Activated CD4-positive, CD25-positive, alpha-beta regulatory T cell treated with anti-CD3 and anti-CD28 coated beads, Interleukin-2, amount 50 U/mL, for 24 hours (primary cell): ENCODE measurements around the gene LIN9.

Experiments
- ATAC-seq, 2 donors: fragments of 150-1000 bp; cut with Tn5 transposase; one replicate each; pipeline ENCODE4 v1.10.0; 2021; ENCODE audit warnings: mild to moderate bottlenecking in 1 of 2, moderate library complexity in 1 of 2

Gene LIN9

DNA sequence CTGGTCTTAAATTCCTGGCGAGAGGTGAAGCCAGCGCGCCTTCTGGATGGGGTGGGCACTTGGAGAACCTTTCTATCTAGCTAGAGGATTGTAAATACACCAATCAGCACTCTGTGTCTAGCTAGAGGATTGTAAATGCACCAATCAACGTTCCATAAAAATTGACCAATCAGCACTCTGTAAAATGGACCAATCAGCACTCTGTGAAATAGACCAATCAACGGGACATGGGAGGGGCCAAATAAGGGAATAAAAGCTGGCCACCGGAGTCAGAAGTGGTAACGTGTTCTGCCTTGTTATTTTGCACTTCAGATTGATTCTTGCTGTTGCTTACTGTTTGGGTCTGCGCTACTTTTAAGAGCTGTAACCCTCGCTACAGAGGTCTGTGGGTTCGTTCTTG, 12.0 kb upstream of the LIN9 start:
- ATAC-seq, result no peak

DNA sequence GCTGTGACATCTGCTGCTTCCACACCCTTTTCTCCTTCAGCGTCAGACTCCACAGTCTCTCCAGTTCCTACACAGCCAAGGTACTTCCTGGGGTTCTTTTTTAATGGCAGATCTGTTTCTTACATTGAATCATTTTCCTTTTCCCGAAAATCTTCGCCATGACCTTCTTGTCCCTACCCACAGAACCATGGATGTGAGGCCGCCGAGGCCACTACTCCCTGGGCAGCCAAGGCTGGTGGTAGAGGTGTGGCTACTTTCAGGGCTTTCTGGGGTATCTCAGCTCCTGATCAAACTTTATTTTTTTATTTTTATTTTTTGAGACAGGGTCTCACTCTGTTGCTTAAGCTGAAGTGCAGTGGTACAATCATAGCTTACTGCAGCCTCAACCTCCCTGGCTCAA, 9.5 kb upstream of the LIN9 start:
- ATAC-seq, result no peak

DNA sequence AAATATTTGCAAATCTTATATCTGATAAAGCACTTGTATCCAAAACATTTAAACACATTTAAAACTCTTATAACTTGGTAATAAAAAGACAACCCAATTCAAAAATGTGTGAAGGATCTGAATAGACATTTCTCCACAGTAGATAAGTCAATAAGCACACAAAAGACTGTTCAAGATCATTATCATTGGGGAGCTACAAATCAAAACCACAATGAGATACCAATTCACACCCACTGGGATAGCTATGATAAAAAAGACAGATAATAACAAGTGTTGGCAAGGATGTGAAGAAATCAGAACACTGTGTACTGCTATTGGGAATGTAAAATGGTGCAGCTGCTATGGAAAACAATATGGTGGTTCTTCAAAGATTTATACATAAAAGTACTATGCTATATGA, 5.1 kb upstream of the LIN9 start:
- no peak for ATAC-seq

DNA sequence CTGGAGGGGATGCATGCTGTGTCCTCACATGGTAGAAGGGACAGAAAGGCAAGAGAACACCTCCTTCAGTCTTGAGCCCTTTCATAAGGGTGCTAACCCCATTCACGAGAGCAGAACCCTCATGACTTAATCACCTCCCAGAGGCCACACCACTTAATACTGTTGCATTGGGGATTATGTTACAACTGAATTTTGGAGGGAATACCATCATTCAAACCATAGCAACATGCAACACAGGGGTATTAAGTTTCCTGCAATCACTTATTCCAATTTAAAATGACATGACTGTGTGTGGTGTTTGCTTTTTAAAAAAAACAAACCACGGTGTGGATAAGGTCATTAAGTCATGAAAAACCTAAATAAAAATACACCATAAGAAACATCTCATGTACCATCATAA, 3.1 kb upstream of the LIN9 start:
- no peak for ATAC-seq

DNA sequence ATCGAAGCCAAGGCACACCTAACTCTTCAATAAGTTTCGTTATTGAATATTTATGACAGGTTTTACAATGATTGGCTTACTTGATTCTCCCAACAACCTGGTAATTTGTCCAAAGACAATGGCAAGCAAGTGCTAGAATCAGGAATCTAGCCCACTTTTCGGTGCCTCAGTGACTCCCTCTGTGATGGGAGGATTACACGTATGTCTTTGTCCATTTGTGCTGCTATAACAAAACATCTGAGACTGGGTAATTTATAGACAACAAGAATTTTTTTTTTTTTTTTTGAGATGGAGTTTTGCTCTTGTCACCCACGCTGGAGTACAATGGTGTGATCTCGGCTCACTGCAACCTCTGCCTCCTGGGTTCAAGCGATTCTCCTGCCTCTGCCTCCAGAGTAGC, 2.4 kb upstream of the LIN9 start:
- ATAC-seq, result no peak

DNA sequence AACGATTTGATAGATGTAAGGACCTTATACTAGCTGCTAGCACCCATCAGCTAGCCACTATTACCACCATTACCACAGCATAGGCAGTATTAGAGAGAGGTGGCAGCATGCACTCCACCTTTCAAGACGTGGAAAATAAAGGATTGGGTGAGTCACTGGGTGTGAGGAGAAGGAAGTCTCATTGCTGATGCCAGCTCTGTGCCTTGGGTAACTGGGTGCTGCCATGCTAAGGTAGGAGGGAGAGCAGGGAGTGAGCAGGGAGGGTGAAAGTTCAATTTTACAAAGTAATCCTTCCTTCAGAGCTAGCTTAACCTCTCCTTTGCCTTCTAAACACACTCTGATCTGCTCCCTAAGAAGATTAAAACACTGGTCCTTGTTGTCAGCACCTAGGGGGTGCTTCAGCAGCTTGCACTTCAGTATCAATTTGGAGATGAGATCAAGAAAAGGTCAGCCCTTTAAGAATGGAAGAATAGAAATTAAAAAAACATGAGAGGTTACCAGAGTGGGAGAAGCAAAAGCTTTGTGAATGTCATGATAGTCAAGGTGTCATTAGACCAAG, 1.8 kb upstream of the LIN9 start:
- no peak for ATAC-seq

DNA sequence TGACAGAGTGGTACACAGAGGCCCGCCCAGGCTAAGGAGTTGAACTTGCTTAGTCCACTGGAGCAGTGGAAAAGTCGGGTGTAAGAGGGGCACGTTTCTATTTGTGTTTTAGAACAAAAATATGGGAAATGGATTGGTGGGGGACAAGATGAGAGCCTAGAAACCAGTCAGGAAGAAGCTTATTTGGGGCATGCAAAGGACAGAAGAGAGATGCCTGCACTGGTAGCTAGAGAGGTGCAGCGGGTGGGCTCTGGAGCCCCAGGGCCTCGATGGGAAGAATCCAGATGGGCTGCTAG, 1.2 kb upstream of the LIN9 start:
- ATAC-seq, result no peak

DNA sequence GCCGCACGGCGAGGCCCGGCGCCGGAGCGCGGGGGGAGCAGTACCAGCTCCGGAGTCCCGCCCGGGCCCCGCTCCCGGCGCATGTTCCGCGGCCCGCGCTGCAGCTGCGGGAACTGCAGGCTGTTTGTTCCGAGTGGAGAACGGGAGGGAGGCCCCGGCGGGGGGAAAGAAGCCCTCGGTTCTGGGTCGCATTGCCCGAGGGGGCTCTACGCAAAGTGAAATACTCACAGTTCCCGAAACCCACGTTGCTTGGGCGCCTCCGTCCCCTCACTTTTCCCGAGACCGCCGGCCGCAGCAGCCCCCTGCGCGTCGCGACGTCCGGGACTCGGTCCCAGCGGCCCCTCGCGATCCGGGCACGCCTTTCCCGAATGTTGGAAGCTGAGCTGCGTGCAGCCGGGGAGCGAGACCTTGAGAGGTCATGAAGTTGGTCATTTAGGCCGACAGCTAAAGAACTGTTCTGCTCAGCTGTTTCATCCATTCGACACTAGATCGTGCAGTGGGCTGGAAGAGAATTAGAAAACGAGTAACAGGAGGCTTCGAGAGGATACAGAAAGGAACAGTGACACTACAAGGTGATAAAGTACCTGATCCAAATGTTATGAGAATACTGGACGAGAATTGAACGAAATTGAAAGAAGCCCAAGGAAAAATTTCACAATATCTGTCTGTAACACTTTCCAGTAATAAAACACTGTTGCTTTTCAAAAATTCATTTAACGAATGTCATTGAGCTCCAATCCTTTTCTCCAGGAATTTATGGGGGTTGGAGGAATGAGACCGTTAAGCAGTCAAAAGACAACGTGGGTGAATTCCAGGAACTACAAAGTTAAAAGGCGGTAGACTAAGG, 657 bp upstream of the LIN9 start:
- ATAC-seq, result peak in 1 of 2 donors; percentile 56

DNA sequence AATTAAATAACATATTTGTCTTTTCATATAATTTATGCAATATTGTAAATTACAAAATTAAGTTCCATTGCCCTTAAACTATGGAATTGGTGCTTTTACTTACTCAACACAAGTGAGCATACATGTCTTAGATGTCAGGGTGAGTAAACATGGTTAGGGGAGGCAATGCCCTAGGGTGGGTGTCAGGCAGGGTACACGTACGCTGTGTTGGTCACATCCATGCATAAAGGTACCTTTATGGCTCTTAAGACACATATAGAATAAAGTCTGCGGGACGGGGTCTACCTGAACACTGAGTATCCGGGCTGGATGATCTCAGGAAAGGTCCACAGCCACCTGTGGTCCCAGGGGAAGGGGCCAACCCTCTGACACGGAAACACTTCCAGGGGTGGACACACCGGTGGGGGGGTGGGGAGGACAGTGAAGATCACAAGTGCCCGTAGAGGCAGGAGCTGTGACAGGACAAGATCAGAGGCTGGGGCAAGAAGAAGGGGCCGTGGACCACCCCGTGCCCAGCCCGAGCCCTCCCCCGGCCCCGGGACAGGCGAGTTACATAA, 720 bp downstream of the LIN9 start:
- ATAC-seq, result no peak

DNA sequence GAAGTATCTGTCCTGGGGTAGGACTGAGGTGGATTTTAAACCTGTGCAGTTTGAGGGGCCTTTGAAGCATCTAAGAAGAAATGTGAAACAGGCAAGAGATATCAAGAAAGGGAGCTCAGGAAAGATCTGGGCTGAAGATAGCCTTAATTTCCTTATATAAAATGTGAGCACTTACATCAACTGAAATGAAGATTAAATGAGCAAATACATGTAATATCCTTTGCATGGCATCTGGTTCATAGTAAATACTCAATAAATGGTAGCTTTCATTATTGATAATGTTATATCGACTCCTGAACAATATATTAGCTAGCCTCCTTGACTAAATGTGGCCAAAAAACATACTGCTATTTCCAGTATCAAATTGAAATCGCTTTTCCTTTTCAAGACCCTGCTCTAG, 2.5 kb downstream of the LIN9 start:
- ATAC-seq, result no peak

DNA sequence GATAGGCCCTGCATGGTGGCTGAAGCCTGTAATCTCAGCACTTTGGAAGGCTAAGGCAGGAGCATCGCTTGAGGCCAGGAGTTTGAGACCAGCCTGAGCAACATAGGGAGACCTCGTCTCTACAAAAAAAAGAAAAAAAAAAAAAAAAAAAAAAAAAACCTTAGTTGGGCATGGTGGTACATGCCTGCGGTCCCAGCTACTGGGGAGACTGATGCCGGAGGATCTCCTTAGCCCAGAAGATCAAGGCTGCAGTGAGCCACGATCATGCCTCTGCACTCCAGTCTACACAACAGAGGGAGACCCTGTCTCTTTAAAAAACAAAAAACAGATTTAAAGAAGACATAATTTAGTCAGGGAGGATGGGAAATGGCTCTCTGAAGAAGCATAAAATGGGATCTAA, 3.8 kb downstream of the LIN9 start:
- no peak for ATAC-seq

DNA sequence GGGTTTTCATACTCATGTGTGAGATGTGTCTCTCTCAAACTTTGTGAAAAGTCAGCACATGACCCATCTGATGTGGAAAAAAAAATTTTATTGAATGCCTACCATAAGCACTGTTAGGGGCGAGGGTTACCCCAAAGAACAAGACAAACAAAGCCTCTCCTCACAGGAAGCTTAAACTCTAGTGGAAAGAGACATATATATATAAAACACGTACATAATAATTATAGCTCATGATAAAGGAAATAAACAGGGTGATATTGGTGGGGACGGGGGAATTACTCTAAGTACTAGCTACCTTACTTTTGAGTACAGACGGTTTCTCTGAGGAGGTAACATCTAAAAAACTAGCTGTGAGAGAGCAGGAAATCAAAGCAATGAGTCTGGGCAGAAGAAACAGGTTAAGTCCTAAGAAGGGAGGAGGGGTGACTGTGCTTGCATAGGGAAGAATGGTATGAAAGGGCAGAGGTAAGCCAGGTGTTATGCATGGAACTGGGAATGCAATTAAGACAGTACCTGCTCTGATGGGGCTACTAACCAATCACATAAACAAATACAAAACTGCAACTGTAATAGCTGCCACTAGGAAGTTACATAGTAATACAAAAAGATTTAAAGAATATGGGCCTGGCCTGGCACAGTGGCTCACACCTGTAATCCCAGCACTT, 4.5 kb downstream of the LIN9 start:
- no peak for ATAC-seq

DNA sequence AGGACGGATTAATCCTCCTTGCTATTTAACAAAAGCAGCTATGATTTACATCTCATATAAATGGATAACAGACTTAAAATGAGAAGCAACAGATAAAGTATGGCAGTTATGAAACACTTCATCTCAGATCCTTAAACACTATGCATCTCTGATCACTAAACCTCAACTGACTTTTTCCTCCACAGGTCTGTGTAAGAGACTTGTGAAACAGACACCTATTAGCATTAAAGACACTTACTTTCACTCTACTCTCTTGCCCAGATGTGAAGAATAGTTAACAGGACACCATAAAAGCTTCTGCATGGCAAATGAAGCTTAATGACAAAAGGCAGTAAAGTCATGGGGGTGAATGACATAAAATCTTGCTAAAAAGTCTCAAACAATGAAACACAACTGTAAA, 6.2 kb downstream of the LIN9 start:
- ATAC-seq, result no peak

DNA sequence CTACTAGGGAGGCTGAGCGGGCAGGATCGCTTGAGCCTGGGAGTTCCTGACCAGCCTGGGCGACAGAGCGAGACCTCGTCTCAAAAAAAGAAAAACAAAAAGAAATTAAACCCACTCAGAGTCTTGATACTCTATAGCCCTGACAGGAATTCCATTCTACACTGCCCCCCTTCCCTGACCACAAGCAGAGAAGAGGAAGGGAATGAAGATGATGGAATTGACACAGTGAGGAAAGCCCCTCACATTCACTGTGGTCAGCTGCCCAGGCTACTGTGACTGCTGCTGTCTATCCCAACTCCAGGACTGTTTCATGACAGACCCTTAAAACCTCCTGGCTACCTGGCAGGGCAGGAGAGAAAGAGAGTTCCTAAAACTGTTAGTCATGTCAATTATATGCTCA, 12.1 kb downstream of the LIN9 start:
- no peak for ATAC-seq

DNA sequence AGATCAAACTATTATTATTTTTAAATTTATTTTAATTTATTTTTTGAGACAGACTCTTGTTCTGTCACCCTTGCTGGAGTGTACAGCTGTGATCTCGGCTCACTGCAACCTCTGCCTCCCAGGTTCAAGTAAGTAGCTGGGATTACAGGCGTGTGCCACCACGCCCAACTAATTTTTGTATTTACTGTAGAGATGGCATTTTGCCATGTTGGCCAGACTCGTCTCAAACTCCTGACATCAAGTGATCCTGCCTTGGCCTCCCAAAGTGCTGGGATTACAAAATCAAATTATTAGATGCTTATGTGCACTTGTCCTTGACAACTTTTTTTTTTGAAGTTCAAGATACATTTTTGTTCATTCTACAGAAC, 15.4 kb downstream of the LIN9 start:
- ATAC-seq, result no peak

DNA sequence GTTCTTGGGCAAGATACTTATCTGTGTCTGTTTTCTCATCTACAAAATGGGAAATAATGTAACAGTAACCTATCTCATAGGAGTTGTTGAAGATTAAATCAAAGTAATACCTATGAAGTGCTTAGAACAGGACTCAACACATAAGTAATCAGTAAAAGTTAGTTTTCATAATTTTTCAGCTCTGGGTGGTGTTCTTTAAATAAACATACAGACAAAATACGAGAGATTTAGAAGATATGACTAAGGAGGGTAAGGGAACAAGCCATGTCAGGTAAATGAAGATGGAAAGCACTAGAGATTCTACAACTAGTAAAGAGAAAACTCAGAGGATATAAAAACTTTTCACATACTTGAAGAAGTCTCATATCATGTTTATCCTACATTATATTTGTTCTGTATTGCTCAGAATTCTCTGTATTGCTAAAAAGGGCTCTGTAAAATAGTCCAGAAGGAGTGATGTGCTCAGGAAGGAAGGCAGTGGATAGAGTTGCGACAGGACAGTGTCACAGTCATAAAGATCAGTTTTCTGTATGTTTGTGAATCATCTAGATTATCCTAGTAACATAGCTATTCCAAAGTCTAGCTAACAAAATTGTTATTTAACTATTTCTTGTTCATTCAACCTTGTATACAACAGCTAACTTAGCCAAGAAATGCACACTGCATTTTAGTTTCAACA, 16.0 kb downstream of the LIN9 start:
- ATAC-seq, result no peak

DNA sequence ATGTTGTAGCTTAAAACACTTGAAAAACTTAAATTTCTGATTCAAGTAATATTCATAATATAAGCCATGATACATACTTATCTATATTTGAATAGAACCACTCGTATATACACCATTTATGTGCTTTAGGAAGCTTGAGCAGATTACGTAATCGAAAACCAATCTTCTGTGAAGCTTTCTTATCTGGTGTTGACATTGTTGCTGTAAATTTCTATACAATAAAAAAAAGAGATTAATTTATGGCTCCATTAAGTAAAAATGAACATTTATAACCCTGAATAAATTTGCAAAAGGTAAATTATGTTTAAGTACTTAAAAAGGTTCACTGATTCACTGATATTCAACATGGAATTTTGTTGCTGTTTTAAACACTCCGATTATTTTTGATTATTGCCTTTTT, 21.4 kb downstream of the LIN9 start:
- ATAC-seq, result no peak

DNA sequence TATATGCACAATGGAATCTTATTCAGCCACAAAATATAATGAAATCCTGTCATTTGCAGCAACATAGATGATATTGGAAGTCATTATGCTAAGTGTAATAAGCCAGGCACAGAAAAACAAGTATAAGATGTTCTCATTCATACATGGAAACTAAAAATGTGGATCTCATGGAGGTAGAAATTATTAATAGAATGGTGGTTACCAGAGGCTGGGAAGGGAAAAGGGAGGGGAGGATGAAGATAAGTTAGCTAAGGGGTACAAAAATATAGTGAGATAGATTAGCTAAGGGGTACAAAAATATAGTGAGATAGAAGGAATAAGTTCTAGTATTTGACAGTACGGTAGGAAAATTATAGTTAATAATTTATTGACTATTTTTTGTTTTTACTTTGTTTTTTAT, 27.9 kb downstream of the LIN9 start:
- ATAC-seq, result no peak

DNA sequence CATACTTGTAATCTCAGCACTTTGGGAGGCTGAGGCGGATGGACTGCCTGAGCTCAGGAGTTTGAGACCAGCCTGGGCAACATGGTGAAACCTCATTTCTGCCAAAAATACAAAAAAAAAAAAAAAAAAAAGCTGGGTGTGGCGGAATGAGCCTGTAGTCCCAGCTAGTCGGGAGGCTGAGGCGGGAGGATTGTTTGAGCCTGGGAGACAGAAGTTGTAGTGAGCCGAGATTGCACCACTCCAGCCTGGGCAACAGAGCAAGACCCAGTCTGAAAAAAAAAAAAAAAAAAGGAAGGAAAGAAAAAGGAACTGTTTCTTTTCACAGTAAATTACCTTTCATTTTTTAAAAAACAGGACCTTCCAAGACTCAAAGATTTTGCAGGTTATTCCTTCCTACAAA, 29.5 kb downstream of the LIN9 start:
- ATAC-seq, result no peak

DNA sequence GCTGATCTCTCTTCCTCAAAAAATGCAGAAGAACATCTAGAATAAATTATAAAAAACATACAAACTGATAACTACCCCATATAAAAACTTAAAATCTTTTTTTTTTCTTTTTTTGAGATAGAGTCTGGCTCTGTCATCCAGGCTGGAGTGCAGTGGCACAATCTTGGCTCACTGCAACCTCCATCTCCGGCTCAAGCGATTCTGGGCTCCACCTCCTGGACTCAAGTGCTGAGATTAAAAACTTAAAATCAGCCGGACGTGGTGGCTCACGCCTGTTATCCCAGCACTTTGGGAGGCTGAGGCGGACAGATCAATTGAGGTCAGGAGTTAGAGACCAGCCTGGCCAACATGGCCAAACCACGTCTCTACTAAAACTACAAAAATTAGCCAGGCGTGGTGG, 31.1 kb downstream of the LIN9 start:
- ATAC-seq, result no peak

DNA sequence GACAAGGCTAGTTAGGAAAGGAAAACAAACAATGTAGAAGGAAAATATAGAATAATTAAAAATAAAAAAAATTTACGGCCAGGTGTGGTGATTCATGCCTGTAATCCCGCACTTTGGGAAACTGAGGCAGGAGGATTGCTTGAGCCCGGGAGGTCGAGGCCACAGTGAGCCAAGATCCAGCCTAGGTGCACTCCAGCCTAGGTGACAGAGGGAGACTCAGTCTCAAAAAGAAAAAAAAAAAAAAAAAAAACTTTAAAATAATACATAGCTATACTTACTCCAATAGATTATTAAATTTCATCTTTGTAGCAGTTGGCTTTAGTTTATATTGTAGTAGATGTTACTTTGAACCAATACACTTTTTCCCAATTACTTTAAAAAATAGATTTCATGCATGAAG, 32.0 kb downstream of the LIN9 start:
- ATAC-seq, result no peak

DNA sequence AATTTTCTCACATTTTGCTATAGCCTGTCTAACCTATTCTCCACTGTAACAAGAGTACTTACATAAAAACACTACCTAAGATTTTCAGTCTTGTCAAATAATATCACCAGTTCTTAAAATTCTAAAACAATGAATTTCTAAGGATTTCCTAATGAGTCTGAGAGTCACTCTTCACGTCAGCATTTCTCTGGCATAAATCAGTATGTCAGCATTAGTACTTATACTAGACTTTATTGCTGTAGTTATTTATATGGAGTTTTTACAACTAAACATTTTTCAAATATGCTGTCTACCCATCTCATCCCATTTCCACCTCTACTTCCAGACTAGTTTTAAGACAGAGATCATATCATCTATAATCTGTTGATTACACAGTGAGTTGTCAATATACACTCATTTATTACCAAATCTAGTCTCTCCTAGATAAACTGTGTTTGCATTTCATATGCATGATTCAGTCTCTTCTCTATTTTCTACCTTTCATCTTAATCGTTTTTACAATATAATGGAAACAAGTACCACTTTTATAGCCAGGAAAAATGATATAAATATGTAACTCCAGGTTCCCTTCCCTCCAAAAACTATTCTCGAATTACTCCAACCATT, 32.8 kb downstream of the LIN9 start:
- ATAC-seq, result no peak

DNA sequence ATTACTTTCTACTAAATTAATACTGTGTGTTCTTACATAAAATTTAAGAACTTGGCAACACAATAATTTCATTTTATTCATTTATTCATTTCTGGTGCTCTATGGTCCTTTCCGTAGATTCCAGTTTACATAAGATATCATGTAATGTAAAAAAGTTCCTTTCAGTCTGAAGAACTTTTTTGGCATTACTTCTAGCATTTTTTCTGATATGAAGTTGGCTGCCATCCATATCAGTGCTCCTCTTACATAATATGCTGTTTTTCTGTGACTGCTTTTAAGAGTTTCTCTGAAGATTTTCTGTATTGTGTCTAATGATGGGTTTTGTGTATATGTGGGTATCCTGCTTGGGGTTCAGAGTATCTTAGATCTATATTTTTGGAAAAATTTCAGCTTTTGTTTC, 34.8 kb downstream of the LIN9 start:
- ATAC-seq, result no peak
